Colonic mucosa (tissue), 4 donors: ENCODE measurements around the gene TXNDC17. TPM values are rescaled to one million over a fixed set of nuclear protein-coding genes. Genes with fewer than 3 reads are reported as not detected.
"Not testable (repeated sequence)": the region's sequence is repeated elsewhere in the genome, so short reads cannot be mapped to it uniquely, and the experiment has no call there.

Experiments used
- DNase-seq: peaks from one replicate; pipeline ENCODE4 v3.0.0-alpha.2; 2020
- H3K27ac ChIP-seq: fragments of 200-600 bp; one replicate; pipeline ENCODE4 v1.8.0; 2021
- H3K27me3 ChIP-seq: fragments of 200-600 bp; one replicate; pipeline ENCODE4 v1.8.0; 2021
- H3K36me3 ChIP-seq: fragments of 200-600 bp; one replicate; pipeline ENCODE4 v1.8.0; 2021
- H3K4me1 ChIP-seq: fragments of 200-600 bp; one replicate; pipeline ENCODE4 v1.8.0; 2021; ENCODE audit warnings: mild to moderate bottlenecking
- H3K4me3 ChIP-seq: fragments of 200-600 bp; one replicate; pipeline ENCODE4 v1.8.0; 2021
- H3K9ac ChIP-seq, 2 donors: one replicate each; pipeline ENCODE4 v1.7.0; 2013; ENCODE audit warnings: control low read depth in 2 of 2, low read depth in 2 of 2, low read length in 2 of 2
- H3K9me3 ChIP-seq: fragments of 200-600 bp; one replicate; pipeline ENCODE4 v1.8.0; 2021
- intact Hi-C: fragments of 100-400 bp; cut with DNase I; formaldehyde crosslinking; loops from one replicate; pipeline ENCODE4 v1.14.1; 2022
- total RNA-seq, 2 donors: library from RNA; stranded (reverse); fragmentation: NEBNext Ultra II Directional in 1 of 2; extraction: Animal tissue kit (Norgen Biotek cat#: 25700) in 1 of 2; gene quantifications; one replicate each; pipeline ENCODE4 v1.2.1, GENCODE V29; 2021
- TF ChIP-seq, protein P1 (sequence below): fragments of 200-600 bp; IDR thresholded peaks from one replicate; pipeline ENCODE4 v1.8.0; 2022; ENCODE audit warnings: antibody characterized with exemption, mild to moderate bottlenecking
- donor health status: healthy.
- donor health status: DM: no; HTN: no; CAD: no.
- donor health status: DM: no; HTN: no; CAD: no.

TXNDC17 gene
- total RNA-seq, 2 donors from 2014 or later, result 167 to 207 TPM

DNA sequence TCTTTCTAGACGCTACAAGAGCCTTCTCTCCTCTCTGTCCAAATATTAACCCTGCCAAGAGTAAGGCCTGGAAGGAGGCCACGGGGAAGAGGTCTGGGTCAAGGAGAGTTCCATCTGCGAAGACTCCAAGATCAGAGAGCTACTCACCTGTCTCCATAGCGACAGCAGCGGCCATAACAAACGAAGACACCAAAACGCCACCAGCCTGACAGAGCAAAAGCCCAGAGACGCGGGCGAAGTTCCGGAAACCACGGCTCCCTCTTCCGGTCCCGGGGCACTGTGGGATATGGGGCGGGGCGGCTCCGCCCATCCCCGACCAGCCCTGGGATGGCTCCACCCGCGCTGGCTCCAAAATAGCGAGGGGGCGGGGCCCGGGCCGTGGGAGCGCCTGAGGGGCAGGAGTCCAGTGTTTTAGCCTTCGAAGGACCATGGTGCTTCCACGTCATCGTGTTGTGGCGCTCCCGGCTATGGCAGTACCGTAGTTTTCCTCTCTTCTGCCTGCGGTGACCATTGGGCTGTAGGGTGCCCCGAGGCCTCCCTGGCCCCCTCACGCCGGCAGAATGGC is 10.6 kb downstream of the TXNDC17 start, which contains the start of the genes C17orf100 and MED31:
TSS of gene C17orf100 (plus strand) at position 409 of the 565 bp plus-strand sequence. CDS start at position 561, 152 bp downstream.
TSS of gene MED31 (minus strand) at position 252 of the 565 bp plus-strand sequence. CDS start at position 175, 77 bp downstream.
- Histone ChIP-seq H3K9me3 (no peaks in the 10 kb centered on the region), H3K27me3 (peaks cover 10% of the 10 kb centered on the region), H3K4me1 (peaks cover 9% of the 10 kb centered on the region), H3K4me3 (peak within 1 kb of the TSS; percentile 59), H3K27ac (peak within 1 kb of the TSS; percentile 90), H3K36me3 (no peaks in the 10 kb centered on the region), H3K9ac (peak within 1 kb of the TSS; percentile 73 to 95)
- TF ChIP-seq, protein P1, sequence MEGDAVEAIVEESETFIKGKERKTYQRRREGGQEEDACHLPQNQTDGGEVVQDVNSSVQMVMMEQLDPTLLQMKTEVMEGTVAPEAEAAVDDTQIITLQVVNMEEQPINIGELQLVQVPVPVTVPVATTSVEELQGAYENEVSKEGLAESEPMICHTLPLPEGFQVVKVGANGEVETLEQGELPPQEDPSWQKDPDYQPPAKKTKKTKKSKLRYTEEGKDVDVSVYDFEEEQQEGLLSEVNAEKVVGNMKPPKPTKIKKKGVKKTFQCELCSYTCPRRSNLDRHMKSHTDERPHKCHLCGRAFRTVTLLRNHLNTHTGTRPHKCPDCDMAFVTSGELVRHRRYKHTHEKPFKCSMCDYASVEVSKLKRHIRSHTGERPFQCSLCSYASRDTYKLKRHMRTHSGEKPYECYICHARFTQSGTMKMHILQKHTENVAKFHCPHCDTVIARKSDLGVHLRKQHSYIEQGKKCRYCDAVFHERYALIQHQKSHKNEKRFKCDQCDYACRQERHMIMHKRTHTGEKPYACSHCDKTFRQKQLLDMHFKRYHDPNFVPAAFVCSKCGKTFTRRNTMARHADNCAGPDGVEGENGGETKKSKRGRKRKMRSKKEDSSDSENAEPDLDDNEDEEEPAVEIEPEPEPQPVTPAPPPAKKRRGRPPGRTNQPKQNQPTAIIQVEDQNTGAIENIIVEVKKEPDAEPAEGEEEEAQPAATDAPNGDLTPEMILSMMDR, result no peak
- intact Hi-C loops, result no loop called here
- DNase-seq, result peak; percentile 99

DNA sequence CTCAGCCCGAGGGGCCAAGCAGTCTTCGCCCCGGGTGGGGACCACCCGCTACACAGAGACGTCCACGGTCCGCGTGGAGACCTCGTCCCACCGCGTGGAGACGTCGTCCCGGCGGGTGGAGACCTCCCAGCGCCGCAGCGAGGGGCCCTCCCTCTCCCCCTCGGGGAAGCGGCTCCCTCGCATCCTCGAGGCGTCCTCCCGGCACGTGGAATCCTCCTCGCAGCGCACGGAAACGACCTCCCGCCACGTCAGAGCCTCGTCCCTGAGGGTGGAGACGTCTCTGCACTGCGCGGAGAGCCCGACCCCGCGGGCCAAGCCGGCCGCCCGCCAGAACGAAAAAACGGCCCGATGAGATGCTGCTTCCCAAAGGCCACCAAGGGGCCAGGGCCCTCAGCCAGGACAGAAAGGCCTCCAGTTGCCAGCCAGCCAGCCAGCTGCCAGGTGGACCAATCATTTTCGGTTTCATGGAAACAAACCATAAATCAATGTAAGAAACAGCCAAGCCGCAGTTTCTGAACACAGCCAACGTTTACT is 11.1 kb downstream of the TXNDC17 start:
- H3K4me3 ChIP-seq, result peak overlapping the region; percentile 59
- H3K36me3 ChIP-seq, result no peaks in the 10 kb centered on the region
- TF ChIP-seq, protein P1, result no peak
- peaks cover 9% of the 10 kb centered on the region for H3K4me1 ChIP-seq
- H3K27me3 ChIP-seq, result peaks cover 10% of the 10 kb centered on the region
- peak; percentile 63 for DNase-seq
- intact Hi-C loops, result no loop called here
- H3K9me3 ChIP-seq, result no peaks in the 10 kb centered on the region
- H3K27ac ChIP-seq, result peak overlapping the region; percentile 90
- peak overlapping the region; percentile 61 to 95 for H3K9ac ChIP-seq

DNA sequence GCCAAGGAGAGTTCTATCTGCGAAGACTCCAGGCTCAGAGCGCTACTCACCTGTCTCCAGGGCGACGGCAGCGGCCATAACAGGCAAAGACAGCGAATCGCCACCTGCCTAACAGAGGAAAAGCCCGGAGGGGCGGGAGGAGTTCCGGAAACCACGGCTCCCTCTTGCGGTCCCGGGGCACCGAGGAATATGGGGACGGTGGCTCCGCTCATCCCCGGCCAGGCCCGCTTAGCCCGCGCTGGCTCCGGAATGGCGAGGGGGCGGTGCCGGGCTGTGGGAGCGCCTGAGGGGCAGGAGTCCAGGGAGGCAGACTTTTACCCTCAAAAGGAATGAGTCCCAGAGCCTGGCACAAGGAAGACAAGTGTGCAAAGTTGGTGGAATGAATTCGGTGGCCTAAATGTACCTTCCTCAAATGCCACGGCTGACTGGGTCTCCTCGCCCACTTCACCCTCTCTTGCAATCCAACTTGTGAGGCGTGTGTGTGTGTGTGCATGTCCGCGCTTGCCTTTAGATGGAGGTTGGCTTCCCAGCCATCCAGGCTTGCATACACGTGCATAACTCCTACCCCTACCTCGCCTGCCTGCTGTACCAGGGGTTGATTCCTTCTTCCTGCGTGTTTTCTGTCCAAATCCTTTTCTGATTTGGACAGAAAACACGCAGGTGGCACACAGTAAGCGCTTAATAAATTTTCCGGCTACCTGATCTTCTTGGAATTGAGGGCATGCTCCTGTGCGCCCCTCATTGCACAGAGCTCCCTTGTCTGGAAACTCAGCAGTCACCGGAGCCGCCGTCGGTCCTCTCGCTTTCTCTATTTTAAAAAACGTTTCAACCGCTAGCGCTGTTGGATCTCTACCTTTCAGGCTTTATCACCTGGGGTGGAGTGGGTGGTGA is 14.2 kb downstream of the TXNDC17 start:
- Histone ChIP-seq H3K4me1 (peaks cover 8% of the 10 kb centered on the region), H3K36me3 (no peaks in the 10 kb centered on the region), H3K4me3 (no peak overlapping the region), H3K9ac (no peak overlapping the region), H3K27me3 (peaks cover 10% of the 10 kb centered on the region), H3K27ac (no peak overlapping the region), H3K9me3 (no peaks in the 10 kb centered on the region)
- DNase-seq, result peak; percentile 75
- intact Hi-C loops, result no loop called here
- TF ChIP-seq, protein P1, result no peak

DNA sequence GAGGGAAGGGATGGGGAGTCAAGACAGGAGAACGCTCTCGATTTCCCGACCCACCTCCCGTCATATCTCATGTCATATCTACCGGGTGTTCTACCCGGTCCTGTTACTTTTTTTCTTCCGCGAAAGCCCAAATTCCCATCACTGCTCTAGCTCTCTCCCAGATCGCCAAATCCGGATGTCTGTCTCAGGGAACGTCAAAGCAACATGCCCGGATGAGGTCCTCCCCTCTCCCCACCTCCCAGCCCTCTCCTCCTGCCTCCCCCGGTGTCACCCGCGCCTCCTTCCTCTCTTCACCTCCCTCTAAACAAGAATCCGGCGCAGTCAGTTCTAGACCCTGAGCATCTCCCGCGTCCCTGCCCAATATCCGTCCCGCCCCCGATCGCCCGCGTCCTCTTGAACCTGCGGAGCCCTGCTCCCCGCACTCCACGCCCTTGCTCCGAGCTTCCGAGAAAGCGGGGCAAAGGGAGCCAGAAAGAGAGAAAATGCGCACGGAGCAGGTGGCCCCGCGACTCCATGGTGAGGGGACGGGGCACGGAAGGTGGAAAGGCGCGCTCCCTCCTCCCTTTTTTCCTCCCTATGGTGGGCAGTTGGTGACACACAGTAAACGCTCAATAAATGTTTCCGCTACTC is 15.0 kb downstream of the TXNDC17 start:
- H3K9ac ChIP-seq, H3K9me3 ChIP-seq, intact Hi-C loops, H3K4me3 ChIP-seq, H3K27ac ChIP-seq, H3K4me1 ChIP-seq, DNase-seq, H3K27me3 ChIP-seq, H3K36me3 ChIP-seq: not testable (repeated sequence)

DNA sequence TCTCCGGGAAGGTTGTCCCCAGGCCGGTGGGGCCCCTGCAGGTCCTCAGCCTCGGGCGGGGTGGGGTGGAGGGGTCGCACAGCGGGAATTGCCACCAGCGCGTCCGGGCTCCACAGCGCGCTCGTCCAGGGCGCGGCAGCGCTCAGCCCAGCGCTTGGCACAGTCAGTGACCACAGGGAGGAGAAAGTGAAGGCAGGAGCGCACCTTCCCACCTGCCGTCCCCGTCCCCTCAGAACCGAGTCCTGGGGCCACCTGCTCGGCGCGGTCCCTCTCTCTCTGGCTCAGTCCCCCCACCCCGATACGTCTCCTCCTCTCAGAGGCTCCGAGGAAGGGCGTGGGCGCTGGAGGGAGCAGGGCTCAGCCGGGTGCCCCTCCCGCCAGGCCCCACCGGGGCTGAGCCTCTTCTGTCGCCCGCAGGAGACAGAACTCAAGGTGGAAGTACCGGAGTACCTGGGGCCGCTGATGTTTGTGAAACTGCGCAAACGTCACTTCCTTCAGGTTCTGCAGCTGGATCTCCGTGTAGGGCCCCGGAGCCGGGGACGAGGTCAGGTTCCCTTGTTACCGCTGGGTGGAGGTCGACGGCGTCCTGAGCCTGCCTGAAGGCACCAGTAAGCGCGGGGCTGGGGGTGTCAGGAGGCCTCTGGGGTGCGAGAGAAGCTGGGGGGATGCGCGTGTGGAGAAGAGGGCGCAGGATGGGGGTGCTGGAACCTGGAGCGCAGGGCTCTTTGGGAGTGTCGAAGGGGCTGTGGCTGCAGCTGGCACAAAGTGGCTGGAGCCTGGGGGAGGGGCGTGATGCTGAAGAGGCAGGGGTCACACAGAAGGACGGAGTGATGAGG is 16.2 kb downstream of the TXNDC17 start:
- H3K27ac ChIP-seq, intact Hi-C loops, H3K9me3 ChIP-seq, H3K9ac ChIP-seq, DNase-seq, H3K4me1 ChIP-seq, H3K27me3 ChIP-seq, H3K4me3 ChIP-seq, H3K36me3 ChIP-seq: not testable (repeated sequence)
